ENCODE results near the gene CHCHD4. TPM values are rescaled to one million over a fixed set of nuclear protein-coding genes. Genes with fewer than 3 reads are reported as not detected.

CHCHD4 gene
- total and polyA plus RNA-seq, 2 experiments from 2014 or later = 31.1 to 39.2 TPM

DNA sequence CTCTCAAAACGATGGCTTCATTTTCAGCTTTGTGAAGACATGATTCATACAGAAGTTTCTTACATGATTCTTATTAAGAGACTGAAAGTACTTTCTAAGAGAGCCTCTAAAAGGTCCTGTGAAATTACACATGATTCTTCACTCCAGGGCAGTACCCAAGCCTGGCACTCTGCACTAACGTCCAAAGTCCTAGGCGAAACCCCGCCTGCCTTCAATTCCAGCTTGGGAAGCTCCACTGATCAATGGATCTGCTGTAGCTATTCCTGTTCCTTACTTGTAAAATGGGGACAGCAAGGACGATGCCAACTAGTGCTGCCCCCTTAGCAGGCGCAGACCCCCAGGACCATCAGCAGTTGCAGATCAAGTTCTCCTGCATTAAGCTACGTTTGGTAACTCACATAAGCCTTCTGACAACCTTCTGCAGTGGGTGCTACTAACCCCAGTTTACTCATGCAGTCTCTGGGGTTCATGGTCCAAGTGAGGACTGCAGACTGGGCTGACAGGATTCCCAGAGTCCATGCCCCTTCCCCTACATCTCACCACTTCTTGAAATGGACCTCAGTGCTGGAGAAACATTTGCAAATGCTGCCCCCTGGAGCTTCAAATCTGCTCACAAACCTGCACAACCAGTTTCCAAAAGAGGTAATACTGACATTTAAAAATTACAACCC is 10.6 kb downstream of the CHCHD4 start:
- H3K27me3 ChIP-seq (ENCODE audit: insufficient read depth) = no peaks in the 10 kb centered on the region

GRCh38 chr3:14110699-14111098 is 14.0 kb downstream of the CHCHD4 start:
- no peak overlapping the region for H2AFZ ChIP-seq
- no peak overlapping the region for H3K4me3 Mint-ChIP-seq
- TF ChIP-seq CREB1 (CRISPR knock-in tag; IDR thresholded peaks at IDR 0.05; ENCODE audit: low read depth) = no peak
- TF ChIP-seq, protein P1, sequence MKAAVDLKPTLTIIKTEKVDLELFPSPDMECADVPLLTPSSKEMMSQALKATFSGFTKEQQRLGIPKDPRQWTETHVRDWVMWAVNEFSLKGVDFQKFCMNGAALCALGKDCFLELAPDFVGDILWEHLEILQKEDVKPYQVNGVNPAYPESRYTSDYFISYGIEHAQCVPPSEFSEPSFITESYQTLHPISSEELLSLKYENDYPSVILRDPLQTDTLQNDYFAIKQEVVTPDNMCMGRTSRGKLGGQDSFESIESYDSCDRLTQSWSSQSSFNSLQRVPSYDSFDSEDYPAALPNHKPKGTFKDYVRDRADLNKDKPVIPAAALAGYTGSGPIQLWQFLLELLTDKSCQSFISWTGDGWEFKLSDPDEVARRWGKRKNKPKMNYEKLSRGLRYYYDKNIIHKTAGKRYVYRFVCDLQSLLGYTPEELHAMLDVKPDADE (IDR thresholded peaks at IDR 0.05) = no peak
- no peak for TF ChIP-seq ZNF114 (CRISPR knock-in tag; IDR thresholded peaks at IDR 0.05)
- TF ChIP-seq, protein P2, sequence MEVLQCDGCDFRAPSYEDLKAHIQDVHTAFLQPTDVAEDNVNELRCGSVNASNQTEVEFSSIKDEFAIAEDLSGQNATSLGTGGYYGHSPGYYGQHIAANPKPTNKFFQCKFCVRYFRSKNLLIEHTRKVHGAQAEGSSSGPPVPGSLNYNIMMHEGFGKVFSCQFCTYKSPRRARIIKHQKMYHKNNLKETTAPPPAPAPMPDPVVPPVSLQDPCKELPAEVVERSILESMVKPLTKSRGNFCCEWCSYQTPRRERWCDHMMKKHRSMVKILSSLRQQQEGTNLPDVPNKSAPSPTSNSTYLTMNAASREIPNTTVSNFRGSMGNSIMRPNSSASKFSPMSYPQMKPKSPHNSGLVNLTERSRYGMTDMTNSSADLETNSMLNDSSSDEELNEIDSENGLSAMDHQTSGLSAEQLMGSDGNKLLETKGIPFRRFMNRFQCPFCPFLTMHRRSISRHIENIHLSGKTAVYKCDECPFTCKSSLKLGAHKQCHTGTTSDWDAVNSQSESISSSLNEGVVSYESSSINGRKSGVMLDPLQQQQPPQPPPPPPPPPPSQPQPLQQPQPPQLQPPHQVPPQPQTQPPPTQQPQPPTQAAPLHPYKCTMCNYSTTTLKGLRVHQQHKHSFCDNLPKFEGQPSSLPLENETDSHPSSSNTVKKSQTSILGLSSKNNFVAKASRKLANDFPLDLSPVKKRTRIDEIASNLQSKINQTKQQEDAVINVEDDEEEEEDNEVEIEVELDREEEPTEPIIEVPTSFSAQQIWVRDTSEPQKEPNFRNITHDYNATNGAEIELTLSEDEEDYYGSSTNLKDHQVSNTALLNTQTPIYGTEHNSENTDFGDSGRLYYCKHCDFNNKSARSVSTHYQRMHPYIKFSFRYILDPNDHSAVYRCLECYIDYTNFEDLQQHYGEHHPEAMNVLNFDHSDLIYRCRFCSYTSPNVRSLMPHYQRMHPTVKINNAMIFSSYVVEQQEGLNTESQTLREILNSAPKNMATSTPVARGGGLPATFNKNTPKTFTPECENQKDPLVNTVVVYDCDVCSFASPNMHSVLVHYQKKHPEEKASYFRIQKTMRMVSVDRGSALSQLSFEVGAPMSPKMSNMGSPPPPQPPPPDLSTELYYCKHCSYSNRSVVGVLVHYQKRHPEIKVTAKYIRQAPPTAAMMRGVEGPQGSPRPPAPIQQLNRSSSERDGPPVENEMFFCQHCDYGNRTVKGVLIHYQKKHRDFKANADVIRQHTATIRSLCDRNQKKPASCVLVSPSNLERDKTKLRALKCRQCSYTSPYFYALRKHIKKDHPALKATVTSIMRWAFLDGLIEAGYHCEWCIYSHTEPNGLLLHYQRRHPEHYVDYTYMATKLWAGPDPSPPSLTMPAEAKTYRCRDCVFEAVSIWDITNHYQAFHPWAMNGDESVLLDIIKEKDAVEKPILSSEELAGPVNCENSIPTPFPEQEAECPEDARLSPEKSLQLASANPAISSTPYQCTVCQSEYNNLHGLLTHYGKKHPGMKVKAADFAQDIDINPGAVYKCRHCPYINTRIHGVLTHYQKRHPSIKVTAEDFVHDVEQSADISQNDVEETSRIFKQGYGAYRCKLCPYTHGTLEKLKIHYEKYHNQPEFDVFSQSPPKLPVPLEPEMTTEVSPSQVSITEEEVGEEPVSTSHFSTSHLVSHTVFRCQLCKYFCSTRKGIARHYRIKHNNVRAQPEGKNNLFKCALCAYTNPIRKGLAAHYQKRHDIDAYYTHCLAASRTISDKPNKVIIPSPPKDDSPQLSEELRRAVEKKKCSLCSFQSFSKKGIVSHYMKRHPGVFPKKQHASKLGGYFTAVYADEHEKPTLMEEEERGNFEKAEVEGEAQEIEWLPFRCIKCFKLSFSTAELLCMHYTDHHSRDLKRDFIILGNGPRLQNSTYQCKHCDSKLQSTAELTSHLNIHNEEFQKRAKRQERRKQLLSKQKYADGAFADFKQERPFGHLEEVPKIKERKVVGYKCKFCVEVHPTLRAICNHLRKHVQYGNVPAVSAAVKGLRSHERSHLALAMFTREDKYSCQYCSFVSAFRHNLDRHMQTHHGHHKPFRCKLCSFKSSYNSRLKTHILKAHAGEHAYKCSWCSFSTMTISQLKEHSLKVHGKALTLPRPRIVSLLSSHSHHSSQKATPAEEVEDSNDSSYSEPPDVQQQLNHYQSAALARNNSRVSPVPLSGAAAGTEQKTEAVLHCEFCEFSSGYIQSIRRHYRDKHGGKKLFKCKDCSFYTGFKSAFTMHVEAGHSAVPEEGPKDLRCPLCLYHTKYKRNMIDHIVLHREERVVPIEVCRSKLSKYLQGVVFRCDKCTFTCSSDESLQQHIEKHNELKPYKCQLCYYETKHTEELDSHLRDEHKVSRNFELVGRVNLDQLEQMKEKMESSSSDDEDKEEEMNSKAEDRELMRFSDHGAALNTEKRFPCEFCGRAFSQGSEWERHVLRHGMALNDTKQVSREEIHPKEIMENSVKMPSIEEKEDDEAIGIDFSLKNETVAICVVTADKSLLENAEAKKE (CRISPR knock-in tag; IDR thresholded peaks at IDR 0.05) = no peak
- TF ChIP-seq POLR2AphosphoS5 (IDR thresholded peaks at IDR 0.05; ENCODE audit: low read depth) = no peak
- no peak for TF ChIP-seq NANOG (IDR thresholded peaks at IDR 0.05; ENCODE audit: borderline replicate concordance)
- no peak for TF ChIP-seq STAT1 (IDR thresholded peaks at IDR 0.05; ENCODE audit: unreplicated experiment)

More for the DNA sequence above, 10.6 kb downstream of the CHCHD4 start:
- H3K9me3 Mint-ChIP-seq = no peaks in the 10 kb centered on the region
- Histone ChIP-seq H3K4me3 (no peak overlapping the region), H3K4me1 (ENCODE audit: insufficient read depth) (peaks cover 5% of the 10 kb centered on the region; the same call in 1 of the 2 replicates), H2AFZ (no peak overlapping the region), H3K27ac (ENCODE audit: low read depth) (no peak overlapping the region), H3K79me2 (replicated peaks; ENCODE audit: insufficient read depth) (0 out of 2 replicates have a peak, but pooled peaks cover 5% of the 10 kb centered on the region), H3K4me2 (no peak overlapping the region), H3K36me3 (ENCODE audit: insufficient read depth) (peaks cover 14% of the 10 kb centered on the region), H4K20me1 (replicated peaks; ENCODE audit: insufficient read depth) (peaks cover 4% of the 10 kb centered on the region), H3F3A (replicated peaks; ENCODE audit: low read depth) (no peaks in the 10 kb centered on the region), H3K9me2 (ENCODE audit: insufficient read depth) (no peaks in the 10 kb centered on the region)
- no peak for TF ChIP-seq CREB1 (CRISPR knock-in tag; IDR thresholded peaks at IDR 0.05; ENCODE audit: low read depth)
- TF ChIP-seq, protein P3, sequence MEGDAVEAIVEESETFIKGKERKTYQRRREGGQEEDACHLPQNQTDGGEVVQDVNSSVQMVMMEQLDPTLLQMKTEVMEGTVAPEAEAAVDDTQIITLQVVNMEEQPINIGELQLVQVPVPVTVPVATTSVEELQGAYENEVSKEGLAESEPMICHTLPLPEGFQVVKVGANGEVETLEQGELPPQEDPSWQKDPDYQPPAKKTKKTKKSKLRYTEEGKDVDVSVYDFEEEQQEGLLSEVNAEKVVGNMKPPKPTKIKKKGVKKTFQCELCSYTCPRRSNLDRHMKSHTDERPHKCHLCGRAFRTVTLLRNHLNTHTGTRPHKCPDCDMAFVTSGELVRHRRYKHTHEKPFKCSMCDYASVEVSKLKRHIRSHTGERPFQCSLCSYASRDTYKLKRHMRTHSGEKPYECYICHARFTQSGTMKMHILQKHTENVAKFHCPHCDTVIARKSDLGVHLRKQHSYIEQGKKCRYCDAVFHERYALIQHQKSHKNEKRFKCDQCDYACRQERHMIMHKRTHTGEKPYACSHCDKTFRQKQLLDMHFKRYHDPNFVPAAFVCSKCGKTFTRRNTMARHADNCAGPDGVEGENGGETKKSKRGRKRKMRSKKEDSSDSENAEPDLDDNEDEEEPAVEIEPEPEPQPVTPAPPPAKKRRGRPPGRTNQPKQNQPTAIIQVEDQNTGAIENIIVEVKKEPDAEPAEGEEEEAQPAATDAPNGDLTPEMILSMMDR (conservative IDR thresholded peaks at IDR 0.05; ENCODE audit: low read depth in 2 of 2) = peak; percentile 55 to 65
- no peak overlapping the region for H3K27ac Mint-ChIP-seq
- peaks cover 10% of the 10 kb centered on the region; the same call in 2 of the 3 replicates for H3K4me1 Mint-ChIP-seq
- H3K27me3 Mint-ChIP-seq (ENCODE audit: insufficient read depth, low read depth, poor library complexity) = no peaks in the 10 kb centered on the region
- DNase-seq (ENCODE audit: low spot score) = peak; percentile 40
- peak; percentile 31; the same call in 2 of the 3 replicates for ATAC-seq
- no peak overlapping the region for H3K4me3 Mint-ChIP-seq
- H3K36me3 Mint-ChIP-seq (ENCODE audit: low read depth) = peaks cover 38% of the 10 kb centered on the region

More at GRCh38 chr3:14110699-14111098, 14.0 kb downstream of the CHCHD4 start:
- Histone ChIP-seq H3K27ac (ENCODE audit: low read depth) (no peak overlapping the region), H3K9me2 (ENCODE audit: insufficient read depth) (no peaks in the 10 kb centered on the region), H3K4me2 (no peak overlapping the region), H3K79me2 (replicated peaks; ENCODE audit: insufficient read depth) (no peaks in the 10 kb centered on the region), H3K4me3 (no peak overlapping the region), H3K4me1 (ENCODE audit: insufficient read depth) (no peaks in the 10 kb centered on the region), H3K36me3 (ENCODE audit: insufficient read depth) (peaks cover 10% of the 10 kb centered on the region), H4K20me1 (replicated peaks; ENCODE audit: insufficient read depth) (no peaks in the 10 kb centered on the region), H3F3A (replicated peaks; ENCODE audit: low read depth) (no peaks in the 10 kb centered on the region), H3K27me3 (ENCODE audit: insufficient read depth) (no peaks in the 10 kb centered on the region)
- no peak overlapping the region for H3K27ac Mint-ChIP-seq
- no peaks in the 10 kb centered on the region; the same call in 2 of the 3 replicates for H3K4me1 Mint-ChIP-seq
- no peak for ATAC-seq
- no peaks in the 10 kb centered on the region for H3K9me3 Mint-ChIP-seq
- H3K36me3 Mint-ChIP-seq (ENCODE audit: low read depth) = peaks cover 38% of the 10 kb centered on the region
- no peaks in the 10 kb centered on the region for H3K27me3 Mint-ChIP-seq (ENCODE audit: insufficient read depth, low read depth, poor library complexity)
- DNase-seq (ENCODE audit: low spot score) = no peak

Data from GM23338 (cell line).